WI38 (cell line): ENCODE measurements around the gene KPNA4.

Experiments
- H3K4me3 ChIP-seq: 2 replicates; pipeline ENCODE4 v1.5.1; 2011; ENCODE audit warnings: low read depth, mild to moderate bottlenecking, control low read depth, low read length
- TF ChIP-seq, protein P1 (sequence below): IDR thresholded peaks from 2 replicates; pipeline ENCODE4 v1.5.1; 2012; ENCODE audit warnings: low read depth, mild to moderate bottlenecking, control low read depth, low read length

KPNA4 gene

DNA sequence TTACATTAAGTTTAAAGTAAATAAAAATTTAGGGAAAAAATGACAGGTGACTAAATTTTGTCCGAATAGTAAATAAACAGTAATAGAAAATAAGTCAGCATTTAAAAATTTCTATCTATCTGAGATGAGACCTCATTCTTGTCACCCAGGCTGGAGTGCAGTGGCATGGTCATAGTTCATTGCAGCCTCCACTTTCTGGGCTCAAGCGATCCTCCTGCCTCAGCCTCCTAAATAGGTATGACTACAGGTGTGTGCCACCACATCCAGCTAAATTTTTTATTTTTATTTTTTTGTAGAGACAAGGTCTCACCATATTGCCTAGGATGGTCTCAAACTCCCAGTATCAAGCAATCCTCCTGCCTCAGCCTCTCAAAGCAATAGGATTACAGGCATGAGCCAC lies 7.8 kb downstream of the KPNA4 start:
- TF ChIP-seq, protein P1, sequence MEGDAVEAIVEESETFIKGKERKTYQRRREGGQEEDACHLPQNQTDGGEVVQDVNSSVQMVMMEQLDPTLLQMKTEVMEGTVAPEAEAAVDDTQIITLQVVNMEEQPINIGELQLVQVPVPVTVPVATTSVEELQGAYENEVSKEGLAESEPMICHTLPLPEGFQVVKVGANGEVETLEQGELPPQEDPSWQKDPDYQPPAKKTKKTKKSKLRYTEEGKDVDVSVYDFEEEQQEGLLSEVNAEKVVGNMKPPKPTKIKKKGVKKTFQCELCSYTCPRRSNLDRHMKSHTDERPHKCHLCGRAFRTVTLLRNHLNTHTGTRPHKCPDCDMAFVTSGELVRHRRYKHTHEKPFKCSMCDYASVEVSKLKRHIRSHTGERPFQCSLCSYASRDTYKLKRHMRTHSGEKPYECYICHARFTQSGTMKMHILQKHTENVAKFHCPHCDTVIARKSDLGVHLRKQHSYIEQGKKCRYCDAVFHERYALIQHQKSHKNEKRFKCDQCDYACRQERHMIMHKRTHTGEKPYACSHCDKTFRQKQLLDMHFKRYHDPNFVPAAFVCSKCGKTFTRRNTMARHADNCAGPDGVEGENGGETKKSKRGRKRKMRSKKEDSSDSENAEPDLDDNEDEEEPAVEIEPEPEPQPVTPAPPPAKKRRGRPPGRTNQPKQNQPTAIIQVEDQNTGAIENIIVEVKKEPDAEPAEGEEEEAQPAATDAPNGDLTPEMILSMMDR, result no peak
- no peak overlapping the region for H3K4me3 ChIP-seq

GRCh38 chr3:160556141-160556540 lies 9.2 kb downstream of the KPNA4 start:
- TF ChIP-seq, protein P1, result no peak
- no peak overlapping the region for H3K4me3 ChIP-seq

DNA sequence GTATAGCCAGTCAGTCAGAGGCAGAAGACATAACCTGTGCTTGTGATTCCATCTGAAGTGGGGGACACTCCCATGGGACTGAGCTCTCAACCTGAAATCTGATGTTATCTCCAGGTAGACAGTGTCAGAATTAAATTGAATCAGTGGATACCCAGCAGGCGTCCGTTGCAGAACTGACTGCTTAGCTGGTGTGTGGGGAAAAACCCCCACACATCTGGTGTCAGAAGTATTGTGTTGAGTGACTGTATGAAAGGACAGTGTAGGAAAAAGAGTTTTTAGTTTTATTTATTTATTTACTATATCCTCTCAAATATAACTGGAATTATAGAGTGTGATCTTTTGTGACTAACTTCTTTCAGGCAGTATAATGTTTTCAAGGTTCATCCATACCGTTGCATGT lies 10.4 kb downstream of the KPNA4 start:
- H3K4me3 ChIP-seq, result no peak overlapping the region
- TF ChIP-seq, protein P1, result no peak

DNA sequence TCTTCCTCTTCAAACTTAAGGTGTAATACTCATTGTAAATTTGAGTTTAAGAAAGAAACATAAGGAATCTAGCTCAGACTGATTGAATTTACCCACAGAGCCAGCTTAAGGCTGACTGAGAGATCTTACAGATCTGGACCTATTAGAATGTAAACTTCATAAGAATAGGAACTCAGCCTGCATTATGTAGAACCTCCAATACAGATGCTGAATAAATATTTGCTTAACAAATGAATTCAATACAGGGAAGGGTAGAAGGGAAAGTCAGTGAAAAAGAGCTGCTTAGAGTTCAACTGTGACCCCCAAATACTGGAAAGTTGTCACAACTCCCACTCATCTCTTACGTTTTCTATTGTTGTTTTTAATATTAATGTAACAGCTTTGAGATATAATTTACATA lies 11.5 kb downstream of the KPNA4 start:
- no peak overlapping the region for H3K4me3 ChIP-seq
- TF ChIP-seq, protein P1, result no peak

DNA sequence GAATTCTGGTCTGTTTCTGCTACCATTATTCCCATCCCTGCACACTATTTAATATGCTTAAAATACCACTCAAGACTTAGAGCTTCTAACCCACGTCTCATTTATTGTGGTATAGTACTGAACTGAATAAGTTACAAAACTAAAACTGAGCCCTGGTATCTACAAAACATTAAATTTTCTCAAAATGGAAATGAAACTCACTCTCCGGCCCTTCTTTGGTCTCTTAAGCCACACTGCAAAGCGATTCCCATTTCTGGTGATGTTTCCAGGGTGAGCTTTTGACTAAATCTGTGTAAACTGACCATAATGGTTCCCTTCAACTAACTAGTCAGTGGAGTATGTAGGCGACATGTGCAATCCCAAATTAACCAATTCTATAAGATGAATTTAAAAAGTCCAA lies 18.6 kb downstream of the KPNA4 start:
- H3K4me3 ChIP-seq, result no peak overlapping the region
- TF ChIP-seq, protein P1, result no peak

DNA sequence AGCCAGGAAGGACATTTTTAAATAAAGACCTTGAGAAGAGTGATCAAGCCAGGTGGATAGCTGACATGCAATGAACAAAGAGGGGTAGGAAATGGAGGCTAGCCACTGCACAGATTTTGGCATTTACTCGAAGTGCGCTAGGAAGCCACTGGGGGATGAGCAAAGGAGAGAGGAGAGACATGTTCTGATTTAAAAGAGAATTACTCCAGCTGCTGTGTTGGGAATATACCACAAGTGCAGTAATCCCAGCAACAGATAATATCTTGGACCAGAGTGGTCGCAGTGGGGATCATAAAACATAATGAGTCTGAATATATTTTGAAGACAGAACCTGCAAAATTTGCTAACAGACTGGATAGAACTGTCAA lies 19.9 kb downstream of the KPNA4 start:
- TF ChIP-seq, protein P1, result no peak
- no peak overlapping the region for H3K4me3 ChIP-seq

DNA sequence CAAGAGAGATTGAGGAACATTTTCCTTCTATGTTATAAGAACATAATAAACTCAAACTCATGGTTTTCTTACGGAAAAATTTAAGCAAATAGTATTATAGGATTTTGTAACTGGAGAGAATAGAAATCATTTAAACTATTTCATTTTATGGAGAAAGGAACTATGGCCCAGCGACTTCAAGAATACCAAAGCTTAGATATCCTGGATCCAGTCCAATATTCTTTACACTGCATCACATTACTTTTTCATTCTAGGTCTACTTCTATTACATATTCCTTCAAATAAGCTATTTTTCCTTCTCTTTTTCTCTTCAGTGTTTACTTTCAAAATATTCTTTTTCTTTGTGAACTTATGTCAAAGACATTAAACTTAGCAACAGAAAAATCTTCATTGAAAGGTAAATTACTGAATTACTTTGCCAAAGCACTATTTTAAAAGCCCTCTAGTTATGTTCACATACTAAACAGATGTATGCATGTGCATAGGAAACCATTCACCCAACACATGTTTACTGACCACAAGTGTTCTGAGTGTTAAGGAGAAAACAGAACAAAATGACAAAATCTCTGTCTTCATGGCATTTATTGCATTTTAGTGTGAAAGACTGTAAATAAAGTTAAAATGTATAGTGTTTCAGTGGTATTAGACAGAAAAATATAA lies 20.4 kb downstream of the KPNA4 start:
- no peak overlapping the region for H3K4me3 ChIP-seq
- TF ChIP-seq, protein P1, result no peak
